HEK293 (cell line): Measurements from ENCODE around the gene TTYH1.
A peak's percentile ranks its signal among the peaks of the same experiment; 100 is the strongest.

Source experiments
- CTCF ChIA-PET: fragments of 350-600 bp; formaldehyde crosslinking; extraction: SDS; loops from one replicate; lab custom pipeline; 2021; ENCODE audit warnings: antibody characterized with exemption; lab: Yijun Ruan, JAX
- POLR2A ChIA-PET: fragments of 300-600 bp; formaldehyde crosslinking; extraction: SDS; loops from one replicate; lab custom pipeline; 2020; ENCODE audit warnings: antibody characterized with exemption, inconsistent platforms; lab: Yijun Ruan, JAX
- H3K27ac ChIP-seq: fragments of 200-500 bp; sonication (Bioruptor generic); 2 replicates; pipeline ENCODE4 v1.5.1; 2014; ENCODE audit warnings: low read depth, low read length, control low read depth, inconsistent platforms; ENCODE audit errors: extremely low read depth
- H3K36me3 ChIP-seq, 2 experiments: fragments of 200-500 bp in 1 of 2; sonication (Bioruptor generic) in 1 of 2; 1 replicate in 1 of 2; 2 replicates in 1 of 2; pipeline ENCODE4 v1.5.1; 2014 to 2017; ENCODE audit warnings: inconsistent platforms in 2 of 2, low read length in 2 of 2; ENCODE audit not compliant: control insufficient read depth in 2 of 2, insufficient read depth in 1 of 2
- H3K4me1 ChIP-seq: fragments of 200-500 bp; sonication (Bioruptor generic); 2 replicates; pipeline ENCODE4 v1.5.1; 2014; ENCODE audit warnings: mild to moderate bottlenecking, low read length, inconsistent platforms; ENCODE audit not compliant: control insufficient read depth, insufficient read depth
- H3K4me3 ChIP-seq: 2 replicates; pipeline ENCODE4 v1.5.1; 2011; ENCODE audit warnings: low read depth, mild to moderate bottlenecking, control low read depth, low read length, moderate library complexity
- H3K9me3 ChIP-seq: fragments of 200-500 bp; sonication (Bioruptor generic); 2 replicates; pipeline ENCODE4 v1.5.1; 2014; ENCODE audit warnings: low read depth, low read length, inconsistent platforms; ENCODE audit not compliant: control insufficient read depth, insufficient read depth
- GLIS1 ChIP-seq: fragments of 450-650 bp; formaldehyde crosslinking; IDR thresholded peaks from 2 replicates; pipeline ENCODE4 v1.5.1; 2016; ENCODE audit warnings: missing biosample characterization, missing genetic modification characterization
- KLF9 ChIP-seq: fragments of 450-650 bp; formaldehyde crosslinking; IDR thresholded peaks from 2 replicates; pipeline ENCODE4 v1.5.1; 2016; ENCODE audit warnings: missing biosample characterization, missing genetic modification characterization, low read depth
- MYNN ChIP-seq: fragments of 450-650 bp; formaldehyde crosslinking; IDR thresholded peaks from 2 replicates; pipeline ENCODE4 v1.5.1; 2016; ENCODE audit warnings: missing biosample characterization, missing genetic modification characterization, borderline replicate concordance
- MZF1 ChIP-seq: fragments of 450-650 bp; formaldehyde crosslinking; IDR thresholded peaks from 2 replicates; pipeline ENCODE4 v1.5.1; 2017; ENCODE audit warnings: missing biosample characterization, missing genetic modification characterization, borderline replicate concordance
- OSR2 ChIP-seq: fragments of 450-650 bp; formaldehyde crosslinking; IDR thresholded peaks from 2 replicates; pipeline ENCODE4 v1.5.1; 2016; ENCODE audit warnings: missing biosample characterization, missing genetic modification characterization
- PRDM1 ChIP-seq: fragments of 450-650 bp; formaldehyde crosslinking; IDR thresholded peaks from 2 replicates; pipeline ENCODE4; 2016; ENCODE audit warnings: missing biosample characterization, missing genetic modification characterization
- RBAK ChIP-seq: fragments of 450-650 bp; formaldehyde crosslinking; IDR thresholded peaks from 2 replicates; pipeline ENCODE4 v1.5.1; 2016; ENCODE audit warnings: missing biosample characterization, missing genetic modification characterization
- ZFP3 ChIP-seq: fragments of 450-650 bp; formaldehyde crosslinking; IDR thresholded peaks from 2 replicates; pipeline ENCODE4 v1.5.1; 2016; ENCODE audit warnings: low read depth, missing biosample characterization, missing genetic modification characterization
- ZNF114 ChIP-seq: fragments of 450-650 bp; formaldehyde crosslinking; IDR thresholded peaks from 2 replicates; pipeline ENCODE4 v1.5.0; 2017; ENCODE audit warnings: missing biosample characterization, missing genetic modification characterization
- ZNF23 ChIP-seq: fragments of 450-650 bp; formaldehyde crosslinking; IDR thresholded peaks from 2 replicates; pipeline ENCODE4 v1.5.1; 2016; ENCODE audit warnings: missing biosample characterization, missing genetic modification characterization, borderline replicate concordance
- ZNF366 ChIP-seq: fragments of 450-650 bp; formaldehyde crosslinking; conservative IDR thresholded peaks from 2 replicates; pipeline ENCODE4 v1.5.1; 2016; ENCODE audit warnings: missing biosample characterization, missing genetic modification characterization
- ZNF529 ChIP-seq: fragments of 450-650 bp; formaldehyde crosslinking; IDR thresholded peaks from 2 replicates; pipeline ENCODE4 v1.5.1; 2017; ENCODE audit warnings: missing genetic modification characterization, missing biosample characterization; ENCODE audit not compliant: insufficient replicate concordance
- ZNF530 ChIP-seq: fragments of 450-650 bp; formaldehyde crosslinking; IDR thresholded peaks from 2 replicates; pipeline ENCODE4 v1.5.1; 2016; ENCODE audit warnings: low read depth, missing biosample characterization, missing genetic modification characterization
- ZNF548 ChIP-seq: fragments of 450-650 bp; formaldehyde crosslinking; IDR thresholded peaks from 2 replicates; pipeline ENCODE4 v1.5.1; 2016; ENCODE audit warnings: missing biosample characterization, missing genetic modification characterization
- ZNF560 ChIP-seq: fragments of 450-650 bp; formaldehyde crosslinking; IDR thresholded peaks from 2 replicates; pipeline ENCODE4 v1.5.1; 2017; ENCODE audit warnings: missing biosample characterization, missing genetic modification characterization, borderline replicate concordance
- ZNF610 ChIP-seq: fragments of 450-650 bp; formaldehyde crosslinking; IDR thresholded peaks from 2 replicates; pipeline ENCODE4 v1.5.1; 2016; ENCODE audit warnings: missing biosample characterization, missing genetic modification characterization, borderline replicate concordance
- ZNF621 ChIP-seq: fragments of 450-650 bp; formaldehyde crosslinking; IDR thresholded peaks from 2 replicates; pipeline ENCODE4 v1.5.1; 2017; ENCODE audit warnings: missing biosample characterization, missing genetic modification characterization
- ZNF624 ChIP-seq: fragments of 450-650 bp; formaldehyde crosslinking; IDR thresholded peaks from 2 replicates; pipeline ENCODE4 v1.5.1; 2017; ENCODE audit warnings: missing biosample characterization, missing genetic modification characterization
- ZNF639 ChIP-seq: fragments of 450-650 bp; formaldehyde crosslinking; IDR thresholded peaks from 2 replicates; pipeline ENCODE4 v1.5.1; 2016; ENCODE audit warnings: missing biosample characterization, missing genetic modification characterization
- ZNF76 ChIP-seq: fragments of 450-650 bp; formaldehyde crosslinking; IDR thresholded peaks from 2 replicates; pipeline ENCODE4; 2016; ENCODE audit warnings: low read depth, missing biosample characterization, missing genetic modification characterization, borderline replicate concordance
- ZNF777 ChIP-seq: fragments of 450-650 bp; formaldehyde crosslinking; IDR thresholded peaks from 2 replicates; pipeline ENCODE4 v1.5.1; 2017; ENCODE audit warnings: missing biosample characterization, missing genetic modification characterization, borderline replicate concordance
- ZNF785 ChIP-seq: fragments of 450-650 bp; formaldehyde crosslinking; IDR thresholded peaks from 2 replicates; pipeline ENCODE4 v1.5.1; 2016; ENCODE audit warnings: missing biosample characterization, missing genetic modification characterization
- TF ChIP-seq, protein P1 (sequence below): fragments of 450-650 bp; formaldehyde crosslinking; IDR thresholded peaks from 2 replicates; pipeline ENCODE4 v1.5.1; 2016; ENCODE audit warnings: missing biosample characterization, missing genetic modification characterization
- TF ChIP-seq, protein P2 (sequence below): fragments of 450-650 bp; formaldehyde crosslinking; IDR thresholded peaks from 2 replicates; pipeline ENCODE4 v1.5.1; 2016; ENCODE audit warnings: missing biosample characterization, missing genetic modification characterization
- TF ChIP-seq, protein P3 (sequence below): fragments of 450-650 bp; formaldehyde crosslinking; IDR thresholded peaks from 2 replicates; pipeline ENCODE4 v1.5.0; 2017; ENCODE audit warnings: missing biosample characterization, missing genetic modification characterization, borderline replicate concordance

TTYH1 gene

GRCh38 chr19:54405628-54406027 is 9.6 kb upstream of the TTYH1 start:
- POLR2A ChIA-PET, result no interaction called here
- Histone ChIP-seq H3K4me3 (no peak overlapping the region), H3K4me1 (no peaks in the 10 kb centered on the region)
- CTCF ChIA-PET, result no interaction called here
- TF ChIP-seq MYNN (tag by site-specific recombination), result no peak
- TF ChIP-seq ZNF366 (tag by site-specific recombination), result 0 out of 2 replicates have a peak, but pooled peaks have one; percentile 30
- no peak for TF ChIP-seq KLF9 (tag by site-specific recombination)
- TF ChIP-seq ZFP3 (tag by site-specific recombination), result no peak
- no peak for TF ChIP-seq ZNF560 (tag by site-specific recombination)
- TF ChIP-seq ZNF529 (tag by site-specific recombination), result no peak
- no peak for TF ChIP-seq ZNF777 (tag by site-specific recombination)
- no peak for TF ChIP-seq GLIS1 (tag by site-specific recombination)
- no peak for TF ChIP-seq ZNF621 (tag by site-specific recombination)
- TF ChIP-seq PRDM1, result peak; percentile 89
- TF ChIP-seq ZNF76, result no peak
- TF ChIP-seq, protein P1, sequence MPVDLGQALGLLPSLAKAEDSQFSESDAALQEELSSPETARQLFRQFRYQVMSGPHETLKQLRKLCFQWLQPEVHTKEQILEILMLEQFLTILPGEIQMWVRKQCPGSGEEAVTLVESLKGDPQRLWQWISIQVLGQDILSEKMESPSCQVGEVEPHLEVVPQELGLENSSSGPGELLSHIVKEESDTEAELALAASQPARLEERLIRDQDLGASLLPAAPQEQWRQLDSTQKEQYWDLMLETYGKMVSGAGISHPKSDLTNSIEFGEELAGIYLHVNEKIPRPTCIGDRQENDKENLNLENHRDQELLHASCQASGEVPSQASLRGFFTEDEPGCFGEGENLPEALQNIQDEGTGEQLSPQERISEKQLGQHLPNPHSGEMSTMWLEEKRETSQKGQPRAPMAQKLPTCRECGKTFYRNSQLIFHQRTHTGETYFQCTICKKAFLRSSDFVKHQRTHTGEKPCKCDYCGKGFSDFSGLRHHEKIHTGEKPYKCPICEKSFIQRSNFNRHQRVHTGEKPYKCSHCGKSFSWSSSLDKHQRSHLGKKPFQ (tag by site-specific recombination), result no peak
- no peak for TF ChIP-seq ZNF114 (tag by site-specific recombination)
- TF ChIP-seq, all 188 proteins: peak for 2
- H3K9me3 ChIP-seq, result no peaks in the 10 kb centered on the region
- no peak overlapping the region for H3K27ac ChIP-seq
- H3K36me3 ChIP-seq, result no peaks in the 10 kb centered on the region

- no peak overlapping the region for H3K27ac ChIP-seq
- H3K4me3 ChIP-seq, result no peak overlapping the region
- no peaks in the 10 kb centered on the region for H3K9me3 ChIP-seq
- no peaks in the 10 kb centered on the region for H3K36me3 ChIP-seq
- CTCF ChIA-PET, result interaction anchor here (1.9 kb wide), 1 partner anchor 17 kb away, joined by 10 read pairs; no protein-coding TSS in a partner anchor
- H3K4me1 ChIP-seq, result no peaks in the 10 kb centered on the region
- no peak for TF ChIP-seq ZNF23 (tag by site-specific recombination)
- TF ChIP-seq MZF1 (tag by site-specific recombination), result no peak
- no peak for TF ChIP-seq OSR2 (tag by site-specific recombination)
- no peak for TF ChIP-seq RBAK
- TF ChIP-seq ZNF624 (tag by site-specific recombination), result no peak
- no peak for TF ChIP-seq ZNF610 (tag by site-specific recombination)
- no peak for TF ChIP-seq ZNF639
- TF ChIP-seq ZNF529 (tag by site-specific recombination), result no peak
- POLR2A ChIA-PET, result no interaction called here
Observed at GRCh38 chr19:54407780-54408179, 7.5 kb upstream of the TTYH1 start.

DNA sequence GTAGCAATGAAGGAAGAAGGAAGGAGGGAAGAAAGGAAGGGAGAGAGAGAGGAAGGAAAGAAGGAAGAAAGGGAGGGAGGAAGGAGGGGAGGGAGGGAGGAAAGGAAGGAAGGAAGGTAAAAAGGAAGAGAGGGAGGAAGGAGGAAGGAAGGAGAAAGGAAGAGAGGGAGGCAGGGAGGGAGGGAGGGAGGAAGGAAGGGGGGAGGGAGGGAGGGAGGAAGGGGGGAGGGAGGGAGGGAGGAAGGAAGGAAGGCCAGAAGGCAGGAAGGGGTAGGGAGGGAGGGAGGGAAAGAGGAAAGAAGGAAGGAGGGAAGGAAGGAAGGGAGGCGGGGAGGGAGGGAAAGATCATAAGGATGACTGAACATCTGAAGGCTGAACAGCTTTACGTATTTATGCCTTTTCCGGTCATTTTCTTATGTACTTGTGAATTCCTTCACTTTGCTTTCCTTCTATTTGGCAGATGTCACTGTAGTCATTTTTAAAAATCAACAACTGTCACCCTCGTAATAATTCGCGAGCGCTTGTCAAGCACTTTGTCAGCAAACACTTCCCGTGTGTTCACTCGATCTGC is 6.7 kb upstream of the TTYH1 start:
- ChIA-PET POLR2A (interaction anchor here (0.9 kb wide), 1 partner anchor 22 kb away, joined by 3 read pairs; no protein-coding TSS in a partner anchor), CTCF (interaction anchor here (0.6 to 1.9 kb wide), 2 partner anchors 18 to 557 kb away, joined by 3 to 10 read pairs; no protein-coding TSS in a partner anchor)
- H3K4me1 ChIP-seq, result no peaks in the 10 kb centered on the region
- H3K9me3 ChIP-seq, result no peaks in the 10 kb centered on the region
- H3K27ac ChIP-seq, result no peak overlapping the region
- H3K4me3 ChIP-seq, result no peak overlapping the region
- no peaks in the 10 kb centered on the region for H3K36me3 ChIP-seq
- TF ChIP-seq, protein P2, sequence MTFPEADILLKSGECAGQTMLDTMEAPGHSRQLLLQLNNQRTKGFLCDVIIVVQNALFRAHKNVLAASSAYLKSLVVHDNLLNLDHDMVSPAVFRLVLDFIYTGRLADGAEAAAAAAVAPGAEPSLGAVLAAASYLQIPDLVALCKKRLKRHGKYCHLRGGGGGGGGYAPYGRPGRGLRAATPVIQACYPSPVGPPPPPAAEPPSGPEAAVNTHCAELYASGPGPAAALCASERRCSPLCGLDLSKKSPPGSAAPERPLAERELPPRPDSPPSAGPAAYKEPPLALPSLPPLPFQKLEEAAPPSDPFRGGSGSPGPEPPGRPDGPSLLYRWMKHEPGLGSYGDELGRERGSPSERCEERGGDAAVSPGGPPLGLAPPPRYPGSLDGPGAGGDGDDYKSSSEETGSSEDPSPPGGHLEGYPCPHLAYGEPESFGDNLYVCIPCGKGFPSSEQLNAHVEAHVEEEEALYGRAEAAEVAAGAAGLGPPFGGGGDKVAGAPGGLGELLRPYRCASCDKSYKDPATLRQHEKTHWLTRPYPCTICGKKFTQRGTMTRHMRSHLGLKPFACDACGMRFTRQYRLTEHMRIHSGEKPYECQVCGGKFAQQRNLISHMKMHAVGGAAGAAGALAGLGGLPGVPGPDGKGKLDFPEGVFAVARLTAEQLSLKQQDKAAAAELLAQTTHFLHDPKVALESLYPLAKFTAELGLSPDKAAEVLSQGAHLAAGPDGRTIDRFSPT (tag by site-specific recombination), result no peak
- no peak for TF ChIP-seq ZNF548 (tag by site-specific recombination)
- TF ChIP-seq ZNF530 (tag by site-specific recombination), result no peak
- TF ChIP-seq ZNF785 (tag by site-specific recombination), result no peak
- TF ChIP-seq, protein P3, sequence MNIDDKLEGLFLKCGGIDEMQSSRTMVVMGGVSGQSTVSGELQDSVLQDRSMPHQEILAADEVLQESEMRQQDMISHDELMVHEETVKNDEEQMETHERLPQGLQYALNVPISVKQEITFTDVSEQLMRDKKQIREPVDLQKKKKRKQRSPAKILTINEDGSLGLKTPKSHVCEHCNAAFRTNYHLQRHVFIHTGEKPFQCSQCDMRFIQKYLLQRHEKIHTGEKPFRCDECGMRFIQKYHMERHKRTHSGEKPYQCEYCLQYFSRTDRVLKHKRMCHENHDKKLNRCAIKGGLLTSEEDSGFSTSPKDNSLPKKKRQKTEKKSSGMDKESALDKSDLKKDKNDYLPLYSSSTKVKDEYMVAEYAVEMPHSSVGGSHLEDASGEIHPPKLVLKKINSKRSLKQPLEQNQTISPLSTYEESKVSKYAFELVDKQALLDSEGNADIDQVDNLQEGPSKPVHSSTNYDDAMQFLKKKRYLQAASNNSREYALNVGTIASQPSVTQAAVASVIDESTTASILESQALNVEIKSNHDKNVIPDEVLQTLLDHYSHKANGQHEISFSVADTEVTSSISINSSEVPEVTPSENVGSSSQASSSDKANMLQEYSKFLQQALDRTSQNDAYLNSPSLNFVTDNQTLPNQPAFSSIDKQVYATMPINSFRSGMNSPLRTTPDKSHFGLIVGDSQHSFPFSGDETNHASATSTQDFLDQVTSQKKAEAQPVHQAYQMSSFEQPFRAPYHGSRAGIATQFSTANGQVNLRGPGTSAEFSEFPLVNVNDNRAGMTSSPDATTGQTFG (tag by site-specific recombination), result no peak
